ENCODE data around the gene PLCG1. TPM values are rescaled to one million over a fixed set of nuclear protein-coding genes. Genes with fewer than 3 reads are reported as not detected.

PLCG1 gene
- total and polyA plus RNA-seq, 9 of the 15 experiments (the other 6 are each of a cell fraction or from before 2014, with no cell fraction given) = 1.7 to 67.0 (median 34.8) TPM

GRCh38 chr20:41135187-41135887 is 2.0 kb upstream of the PLCG1 start (continued):
- TF ChIP-seq ZNF592 (IDR thresholded peaks at IDR 0.05) (no peak), TBP (optimal IDR thresholded peaks at IDR 0.05; ENCODE audit: low read depth, low read length) (peak; percentile 18), ZNF133 (CRISPR knock-in tag; IDR thresholded peaks at IDR 0.05) (no peak), CREB1 (IDR thresholded peaks at IDR 0.05) (no peak), CREB1 (CRISPR knock-in tag; IDR thresholded peaks at IDR 0.05) (peak; percentile 50; the same call in 1 of the 2 replicates), MBD1 (CRISPR knock-in tag; IDR thresholded peaks at IDR 0.05) (no peak), DNMT1 (IDR thresholded peaks at IDR 0.05) (no peak), CBX3 (IDR thresholded peaks at IDR 0.05; ENCODE audit: borderline replicate concordance in 1 of 2, low read length in 2 of 2) (peak in 1 of 2 experiments; percentile 23; a peak in 1 of 3 replicates), CHD4 (IDR thresholded peaks at IDR 0.05; ENCODE audit: insufficient read depth, insufficient replicate concordance, low read depth, low read length, poor library complexity, severe bottlenecking) (no peak)
- TF ChIP-seq, protein P1, sequence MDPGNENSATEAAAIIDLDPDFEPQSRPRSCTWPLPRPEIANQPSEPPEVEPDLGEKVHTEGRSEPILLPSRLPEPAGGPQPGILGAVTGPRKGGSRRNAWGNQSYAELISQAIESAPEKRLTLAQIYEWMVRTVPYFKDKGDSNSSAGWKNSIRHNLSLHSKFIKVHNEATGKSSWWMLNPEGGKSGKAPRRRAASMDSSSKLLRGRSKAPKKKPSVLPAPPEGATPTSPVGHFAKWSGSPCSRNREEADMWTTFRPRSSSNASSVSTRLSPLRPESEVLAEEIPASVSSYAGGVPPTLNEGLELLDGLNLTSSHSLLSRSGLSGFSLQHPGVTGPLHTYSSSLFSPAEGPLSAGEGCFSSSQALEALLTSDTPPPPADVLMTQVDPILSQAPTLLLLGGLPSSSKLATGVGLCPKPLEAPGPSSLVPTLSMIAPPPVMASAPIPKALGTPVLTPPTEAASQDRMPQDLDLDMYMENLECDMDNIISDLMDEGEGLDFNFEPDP (CRISPR knock-in tag; IDR thresholded peaks at IDR 0.05) = no peak
